Right lobe of liver (tissue), 6 donors: ENCODE results near the gene MLLT1. TPM values are rescaled to one million over a fixed set of nuclear protein-coding genes. Genes with fewer than 3 reads are reported as not detected.

Source experiments
- ATAC-seq, 4 donors: fragments of 200-7000 bp; cut with Tn5 transposase; one replicate each; pipeline ENCODE4 v1.9.1; 2020; ENCODE audit warnings: mild to moderate bottlenecking in 4 of 4, moderate library complexity in 4 of 4
- DNase-seq, 3 donors: peaks; one replicate each; pipeline ENCODE4 v3.0.0-alpha.2; 2020
- H3K27ac ChIP-seq, 3 donors: fragments of 200-600 bp; one replicate each; pipeline ENCODE4 v1.8.0; 2022
- H3K27me3 ChIP-seq, 2 donors: fragments of 200-600 bp; one replicate each; pipeline ENCODE4 v1.8.0; 2022
- H3K36me3 ChIP-seq, 4 donors: fragments of 200-600 bp; sonication (generic) in 1 of 4; one replicate each; pipeline versions ENCODE4 v1.5.1 to v1.8.0; 2017 to 2022; ENCODE audit warnings: control low read depth in 1 of 4
- H3K4me1 ChIP-seq, 4 donors: fragments of 200-600 bp; sonication (generic) in 1 of 4; one replicate each; pipeline versions ENCODE4 v1.5.1 to v1.8.0; 2017 to 2022; ENCODE audit warnings: control low read depth in 1 of 4
- H3K4me3 ChIP-seq, 3 donors: fragments of 200-600 bp; one replicate each; pipeline ENCODE4 v1.8.0; 2022
- H3K9me3 ChIP-seq, 4 donors: fragments of 200-600 bp; sonication (generic) in 1 of 4; one replicate each; pipeline versions ENCODE4 v1.5.1 to v1.8.0; 2017 to 2022; ENCODE audit warnings: control low read depth in 1 of 4
- POLR2A ChIP-seq: fragments of 450-650 bp; IDR thresholded peaks from one replicate; pipeline ENCODE4 v1.6.1; 2017; ENCODE audit warnings: antibody characterized with exemption, mild to moderate bottlenecking
- WGBS: methylation state at CpG from one replicate; pipeline ENCODE4 v1.1.6; 2018; ENCODE audit warnings: low coverage, low lambda C conversion rate; ENCODE audit not compliant: insufficient coverage; ENCODE audit errors: missing lambda C conversion rate; 5-methylcytosine and 5-hydroxymethylcytosine counted together
- intact Hi-C, 2 donors: fragments of 100-400 bp; cut with DNase I; formaldehyde crosslinking; loops; one replicate each; pipeline versions ENCODE4 v1.11.2 to v1.14.1; 2022
- total RNA-seq, 6 experiments: library from RNA; depleted of rRNA in 2 of 6; stranded (reverse); fragments of >200 nt in 2 of 6; fragmentation: NEBNext Ultra II Directional in 3 of 6; extraction: Animal tissue kit (Norgen Biotek cat#: 25700) in 3 of 6; gene quantifications; one replicate each; pipeline versions ENCODE4 v1.1.0 to v1.2.4, GENCODE V29; 2016 to 2023
- TF ChIP-seq, protein P1 (sequence below), 4 donors: fragments of 200-600 bp in 3 of 4; fragments of 450-650 bp in 1 of 4; IDR thresholded peaks; one replicate each; pipeline versions ENCODE4 v1.5.1 to v1.8.0; 2016 to 2022; ENCODE audit warnings: antibody characterized with exemption in 4 of 4, mild to moderate bottlenecking in 2 of 4
- donor health status: DM: no; HTN: yes; CAD: no.
- donor health status: DM: no; HTN: no; CAD: no.
- donor health status: DM: no; HTN: no; CAD: no.
- donor health status: DM: no; HTN: yes; CAD: no.
- donor health status: DM: no; HTN: yes; CAD: no.

The MLLT1 gene
- total RNA-seq, 6 experiments from 2014 or later, result 11.3 to 24.3 (median 15.3) TPM

DNA sequence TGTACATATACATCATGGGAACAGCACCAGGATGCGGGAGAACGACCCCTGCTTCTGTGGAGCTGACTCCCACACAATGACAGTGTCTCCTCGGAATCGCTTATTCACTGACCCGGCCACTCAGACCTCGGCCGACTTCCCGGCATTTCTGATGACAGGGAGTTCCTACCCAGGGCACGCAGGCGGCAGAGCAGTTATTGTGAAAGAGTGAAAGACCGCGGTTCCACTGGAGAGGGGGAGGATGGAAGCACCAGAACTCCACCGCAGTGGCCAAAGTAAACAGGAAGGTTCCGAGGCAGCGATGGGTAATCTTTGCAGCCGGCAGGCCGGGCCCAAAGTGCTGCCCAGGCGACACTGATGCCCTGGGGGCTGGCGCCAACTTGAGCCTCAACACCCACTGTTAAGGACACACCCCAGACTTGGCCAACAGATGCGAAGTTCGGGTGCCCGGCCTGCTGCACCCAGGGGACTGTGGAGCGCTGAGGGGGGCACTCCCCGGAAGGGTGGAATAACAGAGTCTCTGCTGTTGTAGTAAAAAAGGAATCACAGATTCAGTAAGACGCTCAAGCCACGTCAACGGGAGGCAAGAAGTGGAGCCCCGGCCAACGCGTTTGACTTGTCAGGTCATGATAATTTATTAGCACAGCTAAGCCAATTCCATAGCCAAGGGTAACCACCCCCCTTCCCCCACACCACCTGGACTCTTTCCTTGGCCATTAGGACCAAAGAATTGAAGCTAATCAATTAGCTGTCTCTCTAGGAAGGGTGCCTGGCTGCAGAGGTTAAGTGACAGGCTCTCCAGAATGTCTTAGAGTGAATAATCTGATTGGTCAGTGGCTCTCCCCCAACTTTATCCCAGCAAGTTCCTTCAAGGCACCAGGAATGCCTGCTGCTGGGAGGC lies 5.8 kb downstream of the MLLT1 start:
- TF ChIP-seq POLR2A, result peak; percentile 75
- TF ChIP-seq, protein P1, sequence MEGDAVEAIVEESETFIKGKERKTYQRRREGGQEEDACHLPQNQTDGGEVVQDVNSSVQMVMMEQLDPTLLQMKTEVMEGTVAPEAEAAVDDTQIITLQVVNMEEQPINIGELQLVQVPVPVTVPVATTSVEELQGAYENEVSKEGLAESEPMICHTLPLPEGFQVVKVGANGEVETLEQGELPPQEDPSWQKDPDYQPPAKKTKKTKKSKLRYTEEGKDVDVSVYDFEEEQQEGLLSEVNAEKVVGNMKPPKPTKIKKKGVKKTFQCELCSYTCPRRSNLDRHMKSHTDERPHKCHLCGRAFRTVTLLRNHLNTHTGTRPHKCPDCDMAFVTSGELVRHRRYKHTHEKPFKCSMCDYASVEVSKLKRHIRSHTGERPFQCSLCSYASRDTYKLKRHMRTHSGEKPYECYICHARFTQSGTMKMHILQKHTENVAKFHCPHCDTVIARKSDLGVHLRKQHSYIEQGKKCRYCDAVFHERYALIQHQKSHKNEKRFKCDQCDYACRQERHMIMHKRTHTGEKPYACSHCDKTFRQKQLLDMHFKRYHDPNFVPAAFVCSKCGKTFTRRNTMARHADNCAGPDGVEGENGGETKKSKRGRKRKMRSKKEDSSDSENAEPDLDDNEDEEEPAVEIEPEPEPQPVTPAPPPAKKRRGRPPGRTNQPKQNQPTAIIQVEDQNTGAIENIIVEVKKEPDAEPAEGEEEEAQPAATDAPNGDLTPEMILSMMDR (IDR thresholded peaks at IDR 0.05), result no peak
- WGBS, result 6% methylated on average over 17 of the region's 30 CpGs
- no peaks in the 10 kb centered on the region for H3K9me3 ChIP-seq
- H3K4me1 ChIP-seq, result peaks cover 0 to 92% (median 47%) of the 10 kb centered on the region in 4 donors
- no peaks in the 10 kb centered on the region for H3K27me3 ChIP-seq
- H3K4me3 ChIP-seq, result peak overlapping the region in 2 of 3 donors; percentile 25 to 26
- intact Hi-C loops, result no loop called here
- peak overlapping the region; percentile 77 to 80 (median 78) for H3K27ac ChIP-seq
- ATAC-seq, result peak; percentile 56 to 74 (median 72)
- H3K36me3 ChIP-seq, result no peaks in the 10 kb centered on the region
- DNase-seq, result peak; percentile 89 to 96 (median 93)

DNA sequence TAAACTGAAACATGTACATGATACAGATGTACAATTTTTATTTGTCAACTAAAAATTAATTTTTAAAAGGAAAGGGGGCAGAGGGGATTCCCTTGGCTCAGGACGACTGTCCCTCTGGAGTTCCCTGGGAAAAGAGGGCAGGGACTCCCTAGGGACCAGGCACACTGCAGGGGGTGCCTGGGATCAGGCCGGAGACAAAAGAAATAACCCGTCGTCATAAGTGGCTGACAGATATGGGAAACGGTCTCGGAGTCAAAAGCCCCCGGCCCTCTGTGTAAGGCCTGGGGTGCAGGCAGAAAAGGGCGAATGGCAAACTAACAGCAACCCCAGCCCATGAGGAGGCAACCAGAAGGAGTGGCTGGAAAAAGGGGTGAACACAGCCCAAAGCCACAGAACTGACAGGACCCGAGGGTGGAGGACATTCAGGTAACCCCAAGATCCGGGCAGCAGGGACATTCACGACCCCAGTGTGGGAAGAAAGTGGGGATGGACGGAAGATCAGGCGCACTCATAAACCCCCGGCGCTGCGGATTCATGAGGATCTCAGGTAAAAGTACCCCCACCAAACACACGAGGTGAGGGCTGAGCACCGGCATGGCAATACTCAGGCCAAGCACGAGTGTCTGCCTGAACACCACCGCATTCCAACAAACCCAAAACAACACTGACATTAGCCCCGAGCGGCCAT lies 6.7 kb downstream of the MLLT1 start:
- no peak for ATAC-seq
- peaks cover 0 to 92% (median 47%) of the 10 kb centered on the region in 4 donors for H3K4me1 ChIP-seq
- no peaks in the 10 kb centered on the region for H3K9me3 ChIP-seq
- peak overlapping the region; percentile 77 to 80 (median 78) for H3K27ac ChIP-seq
- 54% methylated on average over 12 of the region's 22 CpGs for WGBS
- intact Hi-C loops, result no loop called here
- H3K36me3 ChIP-seq, result no peaks in the 10 kb centered on the region
- TF ChIP-seq POLR2A, result no peak
- no peak for DNase-seq
- peak overlapping the region in 2 of 3 donors; percentile 25 to 26 for H3K4me3 ChIP-seq
- H3K27me3 ChIP-seq, result no peaks in the 10 kb centered on the region

- Histone ChIP-seq H3K9me3 (no peaks in the 10 kb centered on the region), H3K27ac (peak overlapping the region; percentile 77 to 80 (median 78)), H3K36me3 (no peaks in the 10 kb centered on the region), H3K27me3 (no peaks in the 10 kb centered on the region), H3K4me1 (peaks cover 0 to 94% (median 48%) of the 10 kb centered on the region in 4 donors), H3K4me3 (peak overlapping the region in 1 of 3 donors; percentile 7)
- DNase-seq (no peak), ATAC-seq (no peak)
- TF ChIP-seq, protein P1 (IDR thresholded peaks at IDR 0.05), result no peak
- no peak for TF ChIP-seq POLR2A
- WGBS, result 0% methylated on average over 1 of the region's 11 CpGs
- intact Hi-C loops, result no loop called here
Observed at GRCh38 chr19:6272411-6272791, 7.4 kb downstream of the MLLT1 start.

DNA sequence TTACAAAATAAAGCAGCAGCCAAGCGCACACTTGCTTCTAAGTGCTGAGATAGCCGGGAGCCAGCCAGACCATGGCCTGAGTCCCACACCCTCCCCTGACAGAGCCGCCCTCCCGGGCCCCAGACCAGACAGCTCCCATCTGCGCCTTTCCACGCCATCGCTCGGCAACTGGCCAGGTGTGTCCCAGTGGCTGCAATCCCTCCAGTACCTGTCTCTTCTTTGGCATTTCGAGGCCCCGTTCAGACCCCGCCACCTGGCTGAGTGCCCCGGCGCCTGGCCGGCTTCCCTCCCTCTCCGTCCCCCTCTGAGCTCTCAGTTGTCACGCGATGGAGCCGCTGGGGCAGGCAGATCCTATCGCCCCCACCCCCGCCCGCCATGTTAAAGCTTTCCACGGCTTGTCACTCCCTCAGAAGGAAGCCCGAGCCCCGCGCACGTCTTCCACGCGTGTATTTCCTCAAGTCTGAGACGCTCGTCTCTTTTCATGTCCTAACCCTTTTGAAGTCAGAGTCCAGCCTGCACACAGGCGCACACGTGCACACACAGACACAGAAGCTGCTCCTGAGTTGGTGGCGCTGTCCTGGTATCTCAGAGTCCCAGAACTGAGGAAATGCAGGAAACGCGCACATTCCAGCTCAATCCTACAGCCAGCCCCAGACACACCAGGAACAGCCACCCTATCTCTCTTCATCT lies 7.9 kb downstream of the MLLT1 start:
- Histone ChIP-seq H3K4me1 (peaks cover 0 to 94% (median 46%) of the 10 kb centered on the region in 4 donors), H3K27me3 (no peaks in the 10 kb centered on the region), H3K27ac (peak overlapping the region; percentile 77 to 80 (median 78)), H3K4me3 (peak overlapping the region in 2 of 3 donors; percentile 7 to 13), H3K9me3 (no peaks in the 10 kb centered on the region), H3K36me3 (no peaks in the 10 kb centered on the region)
- intact Hi-C loops, result no loop called here
- 26% methylated on average over 23 of the region's 35 CpGs for WGBS
- DNase-seq, result peak; percentile 90 to 97 (median 94)
- TF ChIP-seq POLR2A, result peak; percentile 28
- TF ChIP-seq, protein P1 (IDR thresholded peaks at IDR 0.05), result peak in 2 of 4 donors; percentile 5 to 22
- ATAC-seq, result peak; percentile 47 to 69 (median 62)
